ENCODE results near the gene MIX23.
"Not testable (repeated sequence)": the region's sequence is repeated elsewhere in the genome, so short reads cannot be mapped to it uniquely, and the experiment has no call there.

Gene MIX23

GRCh38 chr3:122365582-122366378, 17.3 kb downstream of the MIX23 start:
- Histone ChIP-seq H3K9ac (ENCODE audit: low read length) (peak overlapping the region; percentile 47), H3K36me3 (ENCODE audit: control insufficient read depth, insufficient read depth, low read length, severe bottlenecking) (peaks cover 33% of the 10 kb centered on the region), H3K4me1 (ENCODE audit: control insufficient read depth, insufficient read depth, low read length) (peaks cover 32% of the 10 kb centered on the region)
- not testable (repeated sequence) for H3K4me3 ChIP-seq (ENCODE audit: low read length); H3K9me3 ChIP-seq (ENCODE audit: control insufficient read depth, low read length); H3K27me3 ChIP-seq (replicated peaks; ENCODE audit: control insufficient read depth, insufficient read depth, low read length)
- peak; percentile 27 for DNase-seq (ENCODE audit: low read depth)

DNA sequence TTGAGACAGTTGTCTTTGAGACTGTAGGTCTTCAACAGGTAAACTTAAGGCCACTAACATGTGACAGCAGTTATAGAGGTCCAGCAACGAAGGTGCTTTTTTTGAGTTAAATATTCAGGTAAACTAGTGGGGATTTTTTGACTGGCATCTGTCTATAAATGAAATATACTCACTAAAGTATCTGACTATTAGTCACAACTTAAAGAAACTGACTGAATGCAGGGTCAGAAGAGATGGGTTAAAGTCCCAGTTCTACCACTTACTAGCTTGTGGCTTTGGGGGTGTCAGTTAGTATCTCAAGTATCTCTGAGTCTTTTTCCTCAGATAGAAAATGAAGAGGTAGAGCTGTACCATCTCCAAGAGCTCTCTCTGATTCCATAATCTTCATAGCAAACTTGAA, 18.0 kb downstream of the MIX23 start:
- H3K27me3 ChIP-seq (replicated peaks; ENCODE audit: control insufficient read depth, insufficient read depth, low read length), result no peaks in the 10 kb centered on the region
- DNase-seq (ENCODE audit: low read depth), result no peak
- no peaks in the 10 kb centered on the region for H3K9me3 ChIP-seq (ENCODE audit: control insufficient read depth, low read length)
- H3K9ac ChIP-seq (ENCODE audit: low read length), result peak overlapping the region; percentile 37
- peaks cover 30% of the 10 kb centered on the region for H3K36me3 ChIP-seq (ENCODE audit: control insufficient read depth, insufficient read depth, low read length, severe bottlenecking)
- peaks cover 32% of the 10 kb centered on the region for H3K4me1 ChIP-seq (ENCODE audit: control insufficient read depth, insufficient read depth, low read length)
- no peak overlapping the region for H3K4me3 ChIP-seq (ENCODE audit: low read length)

GRCh38 chr3:122364490-122364889, 18.5 kb downstream of the MIX23 start:
- Histone ChIP-seq H3K9me3 (ENCODE audit: control insufficient read depth, low read length) (no peaks in the 10 kb centered on the region), H3K4me1 (ENCODE audit: control insufficient read depth, insufficient read depth, low read length) (peaks cover 32% of the 10 kb centered on the region), H3K4me3 (ENCODE audit: low read length) (no peak overlapping the region), H3K27me3 (replicated peaks; ENCODE audit: control insufficient read depth, insufficient read depth, low read length) (no peaks in the 10 kb centered on the region), H3K36me3 (ENCODE audit: control insufficient read depth, insufficient read depth, low read length, severe bottlenecking) (peaks cover 30% of the 10 kb centered on the region), H3K9ac (ENCODE audit: low read length) (peak overlapping the region; percentile 37)
- no peak for DNase-seq (ENCODE audit: low read depth)

- Histone ChIP-seq H3K36me3 (ENCODE audit: control insufficient read depth, insufficient read depth, low read length, severe bottlenecking) (peaks cover 35% of the 10 kb centered on the region), H3K4me3 (ENCODE audit: low read length) (no peak overlapping the region), H3K9me3 (ENCODE audit: control insufficient read depth, low read length) (no peaks in the 10 kb centered on the region), H3K9ac (ENCODE audit: low read length) (no peak overlapping the region), H3K4me1 (ENCODE audit: control insufficient read depth, insufficient read depth, low read length) (peaks cover 35% of the 10 kb centered on the region), H3K27me3 (replicated peaks; ENCODE audit: control insufficient read depth, insufficient read depth, low read length) (no peaks in the 10 kb centered on the region)
- DNase-seq (ENCODE audit: low read depth), result no peak
Measured at GRCh38 chr3:122362026-122362425, 21.0 kb downstream of the MIX23 start.

DNA sequence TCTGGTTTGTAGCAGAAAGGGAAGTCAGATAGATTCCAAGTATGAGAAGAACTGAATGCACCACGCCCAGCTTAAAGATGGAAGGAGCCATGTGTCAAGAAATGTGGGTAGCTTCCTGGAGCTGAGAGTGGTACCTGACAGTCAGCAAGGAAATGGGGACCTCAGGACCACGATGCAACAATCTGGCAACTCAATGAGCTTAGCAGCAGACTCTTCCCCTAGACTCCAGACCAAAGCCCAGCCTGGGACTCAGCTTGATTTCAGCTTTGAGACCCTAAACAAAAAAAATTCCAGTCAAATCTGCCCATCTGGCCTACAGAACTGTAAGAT, 24.4 kb downstream of the MIX23 start:
- no peak for DNase-seq (ENCODE audit: low read depth)

DNA sequence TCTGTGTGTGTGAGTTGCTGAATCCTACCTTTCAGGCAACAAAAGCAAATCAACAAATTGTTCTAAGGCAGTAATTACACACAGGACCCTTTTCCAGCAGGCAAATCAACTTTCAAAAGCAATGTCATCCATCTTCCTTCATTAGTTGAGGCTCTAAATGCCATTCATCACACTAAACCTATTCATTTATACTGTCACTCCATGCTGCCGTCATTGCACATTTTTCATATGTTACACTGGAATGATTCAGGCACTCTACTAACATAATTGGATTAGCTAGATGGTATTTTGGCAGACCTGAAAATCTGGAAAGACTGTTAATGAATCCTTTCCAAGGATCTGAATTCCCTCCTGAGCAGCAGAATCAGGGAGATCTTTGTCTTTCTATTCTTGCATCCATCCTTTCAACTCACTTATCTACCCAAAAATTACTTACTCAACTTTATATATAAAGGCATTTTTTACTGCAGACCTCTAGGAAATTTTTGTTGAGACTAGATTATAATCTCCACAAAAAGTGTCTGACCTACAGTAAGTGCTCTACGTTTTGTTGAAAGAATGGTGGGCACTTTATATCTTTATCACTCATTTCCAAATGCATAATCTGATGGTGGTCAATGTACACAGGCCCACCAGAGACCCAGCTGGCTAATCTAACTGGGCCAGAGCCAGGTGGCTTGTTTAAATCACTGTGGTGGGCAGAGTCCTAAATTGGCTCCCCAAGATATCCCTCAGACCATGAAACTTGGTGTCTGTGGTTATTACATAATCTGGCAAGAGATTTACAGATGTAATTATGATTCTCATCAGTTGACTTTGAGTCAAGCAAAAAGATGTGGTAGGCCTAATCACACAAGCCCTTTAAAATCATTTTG, 25.0 kb downstream of the MIX23 start:
- Histone ChIP-seq H3K4me1 (ENCODE audit: control insufficient read depth, insufficient read depth, low read length) (peaks cover 15% of the 10 kb centered on the region), H3K27me3 (replicated peaks; ENCODE audit: control insufficient read depth, insufficient read depth, low read length) (no peaks in the 10 kb centered on the region), H3K36me3 (ENCODE audit: control insufficient read depth, insufficient read depth, low read length, severe bottlenecking) (peaks cover 29% of the 10 kb centered on the region), H3K4me3 (ENCODE audit: low read length) (no peak overlapping the region), H3K9ac (ENCODE audit: low read length) (no peak overlapping the region), H3K9me3 (ENCODE audit: control insufficient read depth, low read length) (no peaks in the 10 kb centered on the region)
- peak; percentile 7 for DNase-seq (ENCODE audit: low read depth)

More for the DNA sequence above, 24.4 kb downstream of the MIX23 start:
- Histone ChIP-seq H3K27me3 (replicated peaks; ENCODE audit: control insufficient read depth, insufficient read depth, low read length) (no peaks in the 10 kb centered on the region), H3K36me3 (ENCODE audit: control insufficient read depth, insufficient read depth, low read length, severe bottlenecking) (peaks cover 30% of the 10 kb centered on the region), H3K4me1 (ENCODE audit: control insufficient read depth, insufficient read depth, low read length) (peaks cover 17% of the 10 kb centered on the region), H3K4me3 (ENCODE audit: low read length) (no peak overlapping the region), H3K9me3 (ENCODE audit: control insufficient read depth, low read length) (no peaks in the 10 kb centered on the region), H3K9ac (ENCODE audit: low read length) (no peak overlapping the region)

DNA sequence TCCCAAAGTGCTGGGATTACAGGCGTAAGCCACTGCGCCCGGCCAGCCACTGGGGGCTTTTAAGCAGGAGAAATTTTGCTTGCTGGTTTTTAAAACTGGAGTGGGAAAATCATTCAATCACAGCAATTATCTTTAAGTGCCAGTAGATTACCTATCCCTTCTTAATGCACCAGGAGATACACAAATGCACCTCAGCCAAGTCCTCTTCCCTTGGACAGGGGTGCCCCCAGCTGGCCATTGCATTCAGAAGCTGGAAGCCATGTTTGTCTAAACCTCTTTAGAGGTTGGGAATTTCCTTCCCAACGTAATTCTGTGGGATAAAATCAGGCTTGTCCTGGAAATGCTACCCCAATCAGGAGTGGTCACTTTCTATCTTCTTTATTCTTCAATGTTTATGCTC, 26.6 kb downstream of the MIX23 start:
- no peak overlapping the region for H3K4me3 ChIP-seq (ENCODE audit: low read length)
- H3K27me3 ChIP-seq (replicated peaks; ENCODE audit: control insufficient read depth, insufficient read depth, low read length), result no peaks in the 10 kb centered on the region
- peaks cover 15% of the 10 kb centered on the region for H3K36me3 ChIP-seq (ENCODE audit: control insufficient read depth, insufficient read depth, low read length, severe bottlenecking)
- H3K9me3 ChIP-seq (ENCODE audit: control insufficient read depth, low read length), result no peaks in the 10 kb centered on the region
- peaks cover 9% of the 10 kb centered on the region for H3K4me1 ChIP-seq (ENCODE audit: control insufficient read depth, insufficient read depth, low read length)
- no peak overlapping the region for H3K9ac ChIP-seq (ENCODE audit: low read length)
- peak; percentile 12 for DNase-seq (ENCODE audit: low read depth)

DNA sequence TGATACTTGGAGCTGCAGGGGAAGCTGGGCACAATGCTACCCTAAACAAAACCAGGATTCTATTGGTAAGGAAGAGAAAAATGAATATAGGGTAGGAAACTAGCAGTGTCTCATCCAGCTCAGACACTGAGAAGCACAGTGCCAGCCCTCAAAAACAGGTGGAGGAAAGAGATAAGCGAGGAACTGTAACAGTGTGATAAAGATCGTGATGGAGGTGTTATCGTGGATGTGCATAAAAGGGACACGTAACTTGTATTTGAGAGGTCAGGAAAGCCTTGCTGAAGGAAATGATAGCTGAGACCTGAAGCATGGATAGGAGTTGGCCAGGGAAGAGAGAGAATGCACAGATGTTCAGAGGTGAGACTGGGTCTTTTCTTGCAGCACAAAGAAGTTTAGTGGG, 27.4 kb downstream of the MIX23 start:
- Histone ChIP-seq H3K4me1 (ENCODE audit: control insufficient read depth, insufficient read depth, low read length) (peaks cover 11% of the 10 kb centered on the region), H3K27me3 (replicated peaks; ENCODE audit: control insufficient read depth, insufficient read depth, low read length) (no peaks in the 10 kb centered on the region), H3K4me3 (ENCODE audit: low read length) (no peak overlapping the region), H3K9ac (ENCODE audit: low read length) (no peak overlapping the region), H3K36me3 (ENCODE audit: control insufficient read depth, insufficient read depth, low read length, severe bottlenecking) (peaks cover 12% of the 10 kb centered on the region), H3K9me3 (ENCODE audit: control insufficient read depth, low read length) (no peaks in the 10 kb centered on the region)
- no peak for DNase-seq (ENCODE audit: low read depth)

GRCh38 chr3:122353893-122354401, 29.1 kb downstream of the MIX23 start:
- H3K36me3 ChIP-seq (ENCODE audit: control insufficient read depth, insufficient read depth, low read length, severe bottlenecking), result peaks cover 11% of the 10 kb centered on the region
- H3K4me3 ChIP-seq (ENCODE audit: low read length), result no peak overlapping the region
- H3K27me3 ChIP-seq (replicated peaks; ENCODE audit: control insufficient read depth, insufficient read depth, low read length), result no peaks in the 10 kb centered on the region
- H3K9me3 ChIP-seq (ENCODE audit: control insufficient read depth, low read length), result no peaks in the 10 kb centered on the region
- DNase-seq (ENCODE audit: low read depth), result no peak
- H3K4me1 ChIP-seq (ENCODE audit: control insufficient read depth, insufficient read depth, low read length), result peaks cover 11% of the 10 kb centered on the region
- no peak overlapping the region for H3K9ac ChIP-seq (ENCODE audit: low read length)

- DNase-seq (ENCODE audit: low read depth), result no peak
- Histone ChIP-seq H3K9ac (ENCODE audit: low read length) (no peak overlapping the region), H3K27me3 (replicated peaks; ENCODE audit: control insufficient read depth, insufficient read depth, low read length) (no peaks in the 10 kb centered on the region), H3K4me1 (ENCODE audit: control insufficient read depth, insufficient read depth, low read length) (peaks cover 11% of the 10 kb centered on the region), H3K4me3 (ENCODE audit: low read length) (no peak overlapping the region), H3K9me3 (ENCODE audit: control insufficient read depth, low read length) (no peaks in the 10 kb centered on the region), H3K36me3 (ENCODE audit: control insufficient read depth, insufficient read depth, low read length, severe bottlenecking) (peaks cover 4% of the 10 kb centered on the region)
Measured at GRCh38 chr3:122353215-122353614, 29.8 kb downstream of the MIX23 start.

DNA sequence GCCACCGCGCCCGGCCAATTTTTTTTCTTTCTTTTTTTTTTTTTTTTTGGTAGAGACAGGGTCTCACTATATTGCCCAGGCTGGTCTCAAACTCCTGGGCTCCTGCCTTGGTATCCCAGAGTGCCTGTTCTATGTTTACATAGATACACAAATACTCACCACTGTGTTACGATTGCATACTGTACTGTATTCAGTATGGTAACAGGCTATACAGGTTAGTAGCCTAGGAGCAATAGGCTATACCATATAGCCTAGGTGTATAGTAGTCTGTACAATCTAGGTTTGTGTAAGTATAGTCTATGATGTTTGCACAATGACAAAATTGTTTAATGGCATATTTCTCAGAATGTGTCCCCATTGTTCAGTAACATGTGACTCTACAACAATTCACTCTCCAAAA, 31.4 kb downstream of the MIX23 start:
- peaks cover 7% of the 10 kb centered on the region for H3K4me1 ChIP-seq (ENCODE audit: control insufficient read depth, insufficient read depth, low read length)

More for the DNA sequence above, 31.4 kb downstream of the MIX23 start:
- no peaks in the 10 kb centered on the region for H3K27me3 ChIP-seq (replicated peaks; ENCODE audit: control insufficient read depth, insufficient read depth, low read length)
- H3K9ac ChIP-seq (ENCODE audit: low read length), result no peak overlapping the region
- H3K9me3 ChIP-seq (ENCODE audit: control insufficient read depth, low read length), result no peaks in the 10 kb centered on the region
- no peak overlapping the region for H3K4me3 ChIP-seq (ENCODE audit: low read length)
- no peak for DNase-seq (ENCODE audit: low read depth)
- no peaks in the 10 kb centered on the region for H3K36me3 ChIP-seq (ENCODE audit: control insufficient read depth, insufficient read depth, low read length, severe bottlenecking)

All from adipocyte (in vitro differentiated cells).